Measurements from ENCODE around the gene SYT10.
"Not testable (repeated sequence)": the region's sequence is repeated elsewhere in the genome, so short reads cannot be mapped to it uniquely, and the experiment has no call there.

The SYT10 gene, protein sequence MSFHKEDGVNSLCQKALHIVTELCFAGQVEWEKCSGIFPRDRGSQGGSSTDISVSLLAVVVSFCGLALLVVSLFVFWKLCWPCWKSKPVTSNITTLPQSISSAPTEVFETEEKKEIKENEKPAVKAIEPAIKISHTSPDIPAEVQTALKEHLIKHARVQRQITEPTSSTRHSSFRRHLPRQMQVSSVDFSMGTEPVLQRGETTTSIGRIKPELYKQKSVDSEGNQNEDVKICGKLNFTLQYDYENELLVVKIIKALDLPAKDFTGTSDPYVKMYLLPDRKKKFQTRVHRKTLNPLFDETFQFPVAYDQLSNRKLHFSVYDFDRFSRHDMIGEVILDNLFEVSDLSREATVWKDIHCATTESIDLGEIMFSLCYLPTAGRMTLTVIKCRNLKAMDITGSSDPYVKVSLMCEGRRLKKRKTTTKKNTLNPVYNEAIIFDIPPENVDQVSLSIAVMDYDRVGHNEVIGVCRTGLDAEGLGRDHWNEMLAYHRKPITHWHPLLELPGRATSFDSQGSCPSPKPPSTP

DNA sequence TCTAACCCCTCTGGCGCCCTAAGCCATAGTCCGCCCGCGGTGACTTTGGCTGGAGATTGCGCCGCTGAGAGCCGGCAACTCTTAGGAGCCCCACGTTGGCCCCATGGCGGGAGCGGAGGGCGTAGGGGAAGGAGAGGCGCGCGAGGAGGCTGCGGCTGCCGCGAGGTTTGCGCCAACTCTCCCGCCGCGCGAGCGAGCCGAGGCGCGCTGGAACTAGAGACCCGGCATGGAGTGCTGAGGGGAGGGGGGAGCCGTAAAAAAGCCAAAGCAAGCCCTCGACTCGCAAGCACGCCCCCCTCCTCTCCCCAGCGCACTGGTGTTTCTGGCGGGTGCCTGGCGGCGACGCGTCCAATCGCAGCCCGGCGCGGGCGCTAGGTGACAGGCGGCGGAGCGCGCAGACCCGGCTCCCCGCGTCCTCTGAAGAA is at the start of gene SYT10:
TSS of gene SYT10 (minus strand) at position 233 of the 425 bp plus-strand sequence. CDS start 297 bp downstream, outside the sequence.
- no peak for DNase-seq (ENCODE audit: low read depth in 2 of 3, low spot score in 2 of 3)

DNA sequence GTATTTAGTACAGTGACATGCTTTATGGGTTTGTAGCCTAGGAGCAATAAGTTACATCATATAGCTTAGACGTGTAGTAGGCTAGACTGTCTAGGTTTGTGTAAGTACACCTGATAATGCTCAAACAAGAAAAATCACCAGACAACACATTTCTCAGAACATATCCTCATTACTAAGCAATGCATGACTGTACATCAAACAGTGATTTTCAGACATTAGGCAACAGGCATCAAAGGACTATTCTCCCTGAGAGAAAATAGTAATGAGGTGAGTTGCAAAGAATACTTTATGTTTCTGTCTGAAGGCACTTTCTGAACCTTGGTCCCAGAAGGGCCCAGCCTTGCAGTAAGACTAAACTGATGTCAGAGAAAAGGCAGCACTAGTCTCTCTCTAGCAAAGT is 48.4 kb upstream of the SYT10 start:
- DNase-seq (ENCODE audit: low read depth in 2 of 3, low spot score in 2 of 3): no peak

DNA sequence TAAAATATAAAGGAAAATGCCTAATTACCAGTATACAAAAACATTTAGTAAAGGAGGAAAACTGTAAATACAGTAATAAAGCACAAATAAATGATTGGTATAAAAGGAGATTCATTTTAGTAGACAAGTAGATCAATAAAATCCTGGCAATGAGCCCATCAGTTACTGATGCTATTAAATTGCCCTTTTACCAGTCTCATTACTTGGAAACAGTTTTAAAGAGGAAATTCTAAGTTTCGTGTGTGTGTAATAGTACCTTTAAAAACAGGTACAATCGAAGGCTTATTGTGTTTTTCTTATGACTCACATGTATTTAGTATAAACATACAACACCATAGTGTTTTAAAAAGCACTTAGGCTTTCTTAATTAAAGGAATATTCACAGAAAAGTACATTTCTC is 46.4 kb upstream of the SYT10 start:
- no peak for DNase-seq (ENCODE audit: low read depth in 2 of 3, low spot score in 2 of 3)

DNA sequence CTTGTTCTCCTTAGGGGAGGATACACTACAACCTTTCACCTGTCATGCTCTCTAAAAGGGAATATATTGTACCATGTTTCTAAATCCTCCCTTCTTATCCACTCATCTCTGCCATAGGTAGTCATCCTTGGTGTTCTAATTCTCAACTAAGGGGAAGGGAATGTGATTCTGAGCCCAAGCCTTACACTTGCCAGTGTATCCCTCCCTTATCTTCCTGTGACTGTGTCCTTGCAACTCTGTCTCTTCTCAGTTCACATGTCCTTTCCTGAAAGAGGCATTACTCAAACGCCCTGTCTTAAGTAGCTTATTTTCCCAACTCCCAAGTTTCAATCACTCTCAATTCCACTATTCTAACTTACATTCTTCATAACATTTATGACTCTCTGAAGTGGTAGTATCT is 44.5 kb upstream of the SYT10 start:
- DNase-seq (ENCODE audit: low read depth in 2 of 3, low spot score in 2 of 3): no peak

DNA sequence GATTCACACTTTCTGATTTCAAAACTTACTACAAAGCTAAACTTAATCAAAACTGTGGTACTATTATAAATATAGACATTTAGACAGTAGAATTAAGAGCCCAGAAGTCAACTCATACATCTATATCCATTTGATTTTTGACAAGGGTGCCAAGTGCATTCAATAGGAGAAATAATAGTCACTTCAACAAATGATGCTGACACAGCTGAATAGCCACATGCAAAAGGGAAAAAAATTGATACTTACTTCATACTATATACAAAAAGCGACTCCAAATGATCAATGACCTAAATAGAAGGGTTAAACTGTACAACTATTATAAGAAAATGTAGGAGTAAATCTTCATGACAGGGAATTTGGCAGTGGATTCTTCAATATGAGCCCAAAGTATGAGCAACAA is 40.7 kb upstream of the SYT10 start:
- no peak for DNase-seq (ENCODE audit: low read depth in 2 of 3, low spot score in 2 of 3)

DNA sequence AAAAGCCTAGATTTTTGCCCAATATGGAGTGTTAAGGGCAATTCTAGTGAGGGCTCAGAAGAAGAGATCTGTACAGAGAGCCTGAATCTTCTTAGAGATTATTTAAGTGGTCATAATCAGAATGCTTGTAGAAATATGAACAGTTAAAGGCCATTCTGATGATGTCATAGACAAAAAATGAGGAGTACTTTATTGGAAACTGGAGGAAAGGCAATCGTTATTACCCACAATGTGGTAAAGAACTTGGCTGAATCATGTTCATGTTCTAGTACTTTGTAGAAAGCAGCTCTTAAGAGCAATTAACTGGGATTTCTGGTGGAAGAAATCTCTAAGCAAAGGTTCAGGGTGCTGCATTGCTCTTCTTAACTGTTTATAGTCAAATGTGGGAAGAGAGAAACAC is 36.4 kb upstream of the SYT10 start:
- no peak for DNase-seq (ENCODE audit: low read depth in 2 of 3, low spot score in 2 of 3)

DNA sequence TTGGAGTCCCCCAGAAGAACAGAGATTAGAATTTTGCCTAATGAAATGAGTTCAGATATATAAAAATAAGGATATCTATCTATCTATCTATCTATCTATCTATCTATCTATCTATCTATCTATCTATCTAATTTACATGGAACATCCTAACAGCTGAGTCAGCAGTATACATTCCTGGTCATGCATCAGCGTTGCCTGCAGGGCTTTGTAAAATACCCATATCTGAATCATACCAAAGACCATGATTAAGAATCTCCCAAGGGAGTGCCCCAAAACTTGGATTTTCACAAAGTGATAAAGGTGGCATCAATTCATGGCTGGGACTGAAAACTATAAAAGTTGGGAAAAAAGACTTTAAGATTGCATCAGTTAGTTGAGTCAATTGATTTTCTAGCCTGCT is 32.7 kb upstream of the SYT10 start:
- DNase-seq (ENCODE audit: low read depth in 2 of 3, low spot score in 2 of 3): no peak

DNA sequence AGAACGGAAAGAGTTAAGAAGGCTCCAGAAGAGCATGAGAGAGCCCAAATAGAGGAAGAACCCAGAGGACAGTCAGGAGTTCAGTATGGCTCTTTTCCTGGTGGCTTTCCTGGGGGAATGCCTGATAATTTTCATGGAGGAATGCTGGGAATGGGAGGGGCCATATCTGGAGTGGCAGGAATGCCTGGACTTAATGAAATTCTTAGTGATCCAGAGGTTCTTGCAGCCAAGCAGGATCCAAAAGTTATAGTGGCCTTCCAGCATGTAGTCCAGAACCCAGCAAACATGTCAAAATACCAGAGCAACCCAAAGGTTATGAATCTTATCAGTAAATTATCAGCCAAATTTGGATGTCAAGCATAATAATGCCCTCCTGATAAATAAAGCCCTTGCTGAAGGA is 15.5 kb upstream of the SYT10 start:
- DNase-seq (ENCODE audit: low read depth in 2 of 3, low spot score in 2 of 3): no peak

DNA sequence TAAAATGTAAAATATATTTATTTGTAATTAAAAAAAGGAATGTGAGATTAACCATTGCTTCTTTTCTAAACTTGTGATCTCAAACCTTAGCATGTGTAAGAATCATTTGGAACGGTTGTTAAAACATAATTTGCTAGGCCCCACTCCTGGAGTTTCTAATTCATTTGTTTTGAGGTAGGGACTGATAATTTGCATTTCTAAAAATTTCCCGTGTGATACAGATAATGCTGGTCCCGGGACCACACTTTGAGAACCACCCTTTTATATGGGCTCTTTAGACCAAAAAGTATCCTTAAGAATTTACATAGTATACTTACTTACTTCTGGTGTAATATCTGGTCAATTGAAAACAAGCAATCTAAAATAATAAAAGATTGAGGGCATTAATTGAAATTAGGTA is 10.9 kb upstream of the SYT10 start:
- no peak for DNase-seq (ENCODE audit: low read depth in 2 of 3, low spot score in 2 of 3)

DNA sequence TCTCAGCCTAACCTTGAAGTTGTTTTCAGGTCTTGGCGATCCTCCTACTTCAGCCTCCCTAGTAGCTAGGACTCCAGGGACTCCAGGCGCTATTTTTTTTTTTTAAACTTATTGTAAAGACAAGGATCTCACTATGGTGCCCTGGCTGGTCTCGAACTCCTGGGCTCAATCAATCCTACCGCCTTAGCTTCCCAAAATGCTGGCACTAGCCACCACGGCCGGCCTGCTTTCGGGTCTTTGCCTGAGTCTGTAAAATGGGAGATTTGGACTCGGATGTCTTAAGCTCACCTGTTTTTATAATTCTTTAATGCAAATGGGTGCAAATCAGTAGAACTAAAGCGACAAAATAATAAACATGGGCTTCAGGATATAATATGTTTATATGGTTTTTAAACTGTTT is 858 bp upstream of the SYT10 start:
- no peak for DNase-seq (ENCODE audit: low read depth in 2 of 3, low spot score in 2 of 3)

DNA sequence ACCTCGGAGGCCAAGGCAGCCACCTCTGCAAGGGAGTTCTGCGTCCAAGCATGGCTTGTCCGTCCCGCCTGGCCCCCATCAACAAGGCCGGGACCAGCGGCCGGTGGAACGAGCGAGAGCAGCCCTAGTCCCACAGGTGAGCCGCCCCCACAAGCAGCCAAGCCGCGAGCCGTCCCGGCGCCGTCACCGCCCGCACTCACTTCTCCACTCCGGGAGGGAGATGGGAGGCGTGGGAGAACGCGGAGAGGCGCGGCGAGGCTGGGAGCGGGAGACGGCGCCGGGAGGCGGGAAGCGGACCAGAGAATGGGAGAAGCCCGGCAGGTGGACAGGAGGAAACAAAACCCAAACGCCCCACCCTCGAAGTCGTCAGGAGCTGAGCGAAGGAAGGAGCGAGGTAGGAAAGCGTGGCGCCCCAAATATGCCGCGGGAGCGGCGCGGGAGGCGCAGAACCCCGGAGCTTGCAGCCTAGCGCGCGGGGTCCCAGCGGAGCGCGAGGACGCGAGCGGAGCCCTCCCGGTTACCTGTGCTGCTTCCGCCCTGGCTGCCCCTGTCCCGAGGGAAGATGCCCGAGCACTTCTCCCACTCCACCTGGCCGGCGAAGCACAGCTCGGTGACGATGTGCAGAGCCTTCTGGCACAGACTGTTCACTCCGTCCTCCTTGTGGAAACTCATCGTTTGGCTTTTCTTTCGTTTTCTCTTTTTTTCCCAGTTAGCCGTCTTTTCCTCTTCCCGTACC is 600 bp downstream of the SYT10 start:
- no peak for DNase-seq (ENCODE audit: low read depth in 2 of 3, low spot score in 2 of 3)

DNA sequence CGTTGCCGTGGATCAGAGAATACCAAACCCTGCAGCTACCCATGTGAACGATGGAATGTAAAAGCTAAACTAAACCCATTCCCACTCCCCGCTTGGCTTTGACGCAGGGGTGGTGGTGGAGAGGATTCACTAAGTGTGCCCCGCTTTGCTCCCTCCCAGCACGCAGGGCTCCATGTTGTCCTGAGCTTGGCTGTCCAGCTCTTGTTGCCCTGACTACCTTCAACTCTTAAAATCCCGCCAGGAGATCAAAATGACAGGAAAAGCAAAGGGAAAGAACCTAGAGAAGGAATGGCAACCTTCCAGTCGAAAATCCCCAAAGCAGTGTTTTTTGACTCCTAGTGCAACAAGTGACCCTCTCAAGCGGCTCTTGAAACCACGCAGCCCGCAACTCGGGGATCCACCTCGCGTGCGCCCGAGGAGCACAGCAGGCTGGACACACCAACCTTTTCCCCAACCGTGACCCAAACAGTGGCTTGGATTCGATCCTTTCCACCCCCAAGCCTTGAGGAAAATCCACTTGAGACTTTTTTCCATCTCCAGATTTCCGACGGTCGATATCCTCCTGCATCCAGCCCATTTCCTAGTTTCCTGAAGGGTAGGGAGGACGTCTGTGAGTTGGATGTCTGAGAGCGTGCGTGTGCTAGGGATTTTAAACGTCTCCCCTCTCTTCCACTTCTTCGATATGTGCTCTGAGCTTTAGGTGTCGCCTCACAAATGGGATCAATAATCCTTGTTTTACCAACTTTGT is 1.4 kb downstream of the SYT10 start:
- DNase-seq (ENCODE audit: low read depth in 2 of 3, low spot score in 2 of 3): no peak

DNA sequence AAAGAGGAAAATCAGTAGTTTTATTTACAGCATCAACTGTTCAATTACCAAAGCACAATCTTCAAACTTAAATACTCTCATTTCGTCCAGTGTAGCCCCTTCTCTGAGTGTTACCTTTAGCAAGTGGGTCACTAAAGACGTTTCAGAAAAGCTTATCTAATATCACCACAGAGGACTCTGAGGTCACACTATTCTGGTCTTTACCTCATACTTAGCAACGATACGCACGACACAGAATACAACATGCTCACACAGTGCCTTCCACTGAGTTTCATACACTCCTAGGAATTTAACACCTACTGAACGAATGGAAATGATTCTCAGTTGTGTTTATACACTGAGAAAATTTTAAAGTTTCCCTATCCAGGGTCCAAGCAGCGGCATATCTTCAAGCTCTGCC is 2.0 kb downstream of the SYT10 start:
- DNase-seq (ENCODE audit: low read depth in 2 of 3, low spot score in 2 of 3): no peak

DNA sequence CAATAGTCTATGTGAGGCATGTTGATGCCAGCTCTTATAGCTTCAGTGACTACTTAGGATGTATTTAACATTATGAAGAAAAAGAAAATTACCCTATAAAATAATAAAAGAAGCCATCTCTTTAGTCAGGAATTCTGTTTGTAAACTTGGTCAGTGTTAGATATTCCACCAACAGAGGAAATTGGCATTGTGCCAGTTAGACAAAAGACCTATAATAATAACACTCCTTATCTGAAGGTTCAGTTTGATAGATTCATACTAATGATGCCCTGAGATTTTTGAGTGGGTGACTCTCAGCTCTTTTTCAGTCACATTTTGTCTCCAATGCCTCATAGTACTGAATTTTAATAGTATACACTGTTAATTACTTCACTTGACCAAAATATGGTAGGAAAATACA is 6.6 kb downstream of the SYT10 start:
- DNase-seq (ENCODE audit: low read depth in 2 of 3, low spot score in 2 of 3): no peak

DNA sequence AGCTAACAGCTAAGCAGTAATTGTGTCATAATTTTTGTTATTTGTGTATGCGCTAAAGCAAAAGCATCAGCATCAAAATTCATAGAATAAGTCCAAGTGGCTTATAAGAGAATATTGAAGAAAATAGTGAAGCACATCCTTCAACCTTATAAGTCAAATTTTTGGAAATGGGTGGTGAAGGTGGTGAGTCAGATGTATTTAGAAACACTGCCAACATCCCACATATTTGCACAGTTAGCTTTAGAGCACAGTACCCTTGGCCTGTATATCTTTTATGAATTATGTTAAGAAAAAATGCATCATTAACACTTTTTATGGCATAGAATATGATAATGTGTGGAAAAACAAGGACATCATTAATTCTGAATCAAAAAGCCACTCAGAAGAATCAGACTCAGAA is 8.0 kb downstream of the SYT10 start:
- no peak for DNase-seq (ENCODE audit: low read depth in 2 of 3, low spot score in 2 of 3)

DNA sequence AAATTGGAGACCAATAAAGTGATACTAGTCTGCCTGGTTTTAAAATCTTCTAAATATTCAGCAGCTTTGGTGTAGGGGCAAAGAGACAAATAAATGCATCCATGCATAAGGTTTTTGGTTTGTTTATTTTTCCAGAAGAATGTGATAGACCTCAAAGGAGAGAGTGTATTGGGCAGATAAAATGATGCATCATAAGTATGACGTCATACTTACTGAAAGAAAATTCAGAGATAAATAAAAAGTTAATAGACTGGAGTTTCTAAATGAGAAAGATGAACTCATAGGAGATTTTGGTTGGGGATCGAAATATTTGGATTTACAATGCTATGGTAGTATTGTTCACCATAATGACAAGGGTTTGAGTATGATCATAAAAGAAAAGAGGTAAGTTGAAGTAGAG is 10.2 kb downstream of the SYT10 start:
- DNase-seq (ENCODE audit: low read depth in 2 of 3, low spot score in 2 of 3): no peak

DNA sequence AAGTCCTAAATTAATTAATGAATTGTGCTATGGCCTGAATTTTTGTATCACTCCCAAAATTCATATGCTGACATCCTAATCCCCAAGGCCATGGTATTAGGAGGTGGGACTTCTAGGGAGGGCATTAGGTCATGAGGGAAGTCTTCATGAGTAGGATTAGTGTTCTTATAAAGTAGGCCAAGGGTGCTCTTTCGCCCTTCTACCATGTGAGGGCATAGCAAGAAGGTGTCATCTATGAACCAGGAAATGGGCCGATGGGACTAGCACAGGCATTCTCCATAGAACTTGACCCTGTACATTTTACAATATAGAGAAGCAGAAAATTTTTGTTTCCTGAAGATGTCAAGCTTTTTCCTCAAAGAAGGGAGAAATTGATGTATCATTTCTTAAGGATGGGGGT is 12.5 kb downstream of the SYT10 start:
- DNase-seq (ENCODE audit: low read depth in 2 of 3, low spot score in 2 of 3): no peak

DNA sequence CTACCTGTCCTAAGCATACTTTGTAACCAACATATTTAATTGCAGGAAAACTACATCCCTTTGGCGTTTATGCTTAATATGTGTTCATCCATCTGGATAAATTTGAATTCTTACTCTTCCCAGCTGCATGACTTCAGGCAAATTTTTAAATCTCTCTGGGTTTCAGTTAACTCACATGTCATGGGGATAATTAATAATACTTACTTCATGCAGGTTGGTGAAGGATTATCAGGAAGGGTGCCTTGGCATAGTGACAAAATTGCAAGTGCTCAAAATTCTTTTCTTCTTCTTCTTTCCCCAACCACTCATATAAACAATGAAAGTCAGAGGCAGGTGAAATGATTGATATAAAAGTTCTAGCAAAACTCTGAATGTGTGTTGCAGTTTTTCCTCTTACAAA is 15.9 kb downstream of the SYT10 start:
- no peak for DNase-seq (ENCODE audit: low read depth in 2 of 3, low spot score in 2 of 3)

DNA sequence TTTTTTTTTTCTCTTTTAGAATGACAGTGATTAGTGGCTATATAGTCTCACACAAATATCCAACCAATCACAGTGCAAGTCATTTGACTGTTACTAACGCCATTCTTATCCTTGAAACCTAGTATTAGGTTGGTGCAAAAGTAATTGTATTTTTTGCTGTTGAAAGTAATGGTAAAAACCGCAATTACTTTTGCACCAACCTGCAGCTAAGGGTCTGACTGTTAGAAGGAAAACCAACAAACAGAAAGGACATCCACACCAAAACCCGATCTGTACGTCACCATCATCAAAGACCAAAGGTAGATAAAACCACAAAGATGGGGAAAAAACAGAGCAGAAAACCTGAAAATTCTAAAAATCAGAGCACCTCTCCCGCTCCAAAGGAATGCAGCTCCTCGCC is 27.2 kb downstream of the SYT10 start:
- not testable (repeated sequence) for DNase-seq (ENCODE audit: low read depth in 2 of 3, low spot score in 2 of 3)

DNA sequence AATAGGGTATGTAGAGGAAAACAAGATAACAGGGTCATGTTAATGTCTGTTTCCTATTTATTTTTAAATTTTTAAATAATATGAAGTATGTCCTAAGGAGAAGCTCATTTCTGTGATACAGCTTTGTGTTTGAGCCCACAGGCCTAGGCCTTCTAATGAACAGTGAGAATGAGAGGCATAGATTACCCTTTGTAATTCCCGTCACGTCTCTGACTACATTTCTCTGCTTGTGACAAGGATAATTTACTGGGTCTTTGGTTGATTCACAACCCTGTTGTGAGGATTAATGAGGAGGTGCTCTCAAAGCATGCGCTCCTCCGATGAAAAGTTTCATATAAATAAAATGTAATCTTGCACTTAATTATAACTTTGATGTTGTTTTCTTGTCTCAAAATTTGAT is 56.1 kb downstream of the SYT10 start:
- DNase-seq (ENCODE audit: low read depth in 2 of 3, low spot score in 2 of 3): no peak

DNA sequence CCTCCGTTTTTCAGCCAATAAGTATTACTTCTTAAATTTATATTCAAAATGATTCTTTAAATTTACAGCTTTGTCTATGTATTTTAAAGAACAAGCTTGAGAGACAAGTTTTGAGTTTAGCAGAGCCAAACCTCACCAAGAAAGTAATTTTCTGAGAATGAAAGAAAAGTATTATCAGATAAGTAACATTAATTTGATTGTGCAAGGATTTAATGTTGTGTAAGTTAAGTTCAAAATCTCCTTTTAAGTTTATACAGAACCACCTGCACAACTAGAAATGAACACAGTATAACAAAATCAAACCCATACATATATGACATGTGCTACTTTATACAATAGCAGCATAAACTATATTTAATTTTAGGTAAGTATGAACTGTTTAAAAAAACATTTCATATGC is 63.5 kb downstream of the SYT10 start:
- DNase-seq (ENCODE audit: low read depth in 2 of 3, low spot score in 2 of 3): no peak

DNA sequence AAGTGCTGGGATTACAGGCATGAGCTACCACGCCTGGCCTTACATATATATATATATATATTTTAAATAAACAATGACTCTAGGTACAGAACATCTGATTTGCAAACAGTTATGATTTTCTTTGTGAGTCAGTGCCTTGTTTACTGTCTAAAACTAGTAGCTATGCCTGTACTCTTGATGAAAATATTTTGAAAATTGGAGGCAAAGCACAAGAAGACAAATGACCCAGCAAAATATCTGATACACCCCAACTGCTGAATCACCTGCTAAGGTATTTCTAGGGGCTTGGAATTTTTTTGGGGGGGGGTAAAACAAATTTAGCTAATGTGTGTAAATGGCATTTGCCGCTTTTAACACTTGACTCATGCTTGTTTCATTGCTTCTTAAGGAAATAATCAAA is 69.3 kb downstream of the SYT10 start:
- no peak for DNase-seq (ENCODE audit: low read depth in 2 of 3, low spot score in 2 of 3)

All from activated CD8-positive, alpha-beta memory T cell treated with anti-CD3 and anti-CD28 coated beads for 48 hours (primary cell).